HepG2 (cell line): Measurements from ENCODE around the gene DNAJC24.

Source experiments
- CBX1 ChIP-seq: IDR thresholded peaks from one replicate; pipeline ENCODE4 v1.6.1; 2016; ENCODE audit warnings: antibody characterized with exemption, low read depth
- KMT2B ChIP-seq: IDR thresholded peaks from 2 replicates; pipeline ENCODE4 v1.6.1; 2016; ENCODE audit warnings: missing genetic modification reagents, missing compliant biosample characterization
- ZBTB33 ChIP-seq: sonication (generic); formaldehyde crosslinking; IDR thresholded peaks from 2 replicates; pipeline ENCODE4 v1.4.0; 2020; ENCODE audit warnings: missing genetic modification reagents
- ZNF639 ChIP-seq: conservative IDR thresholded peaks from 2 replicates; pipeline ENCODE4 v1.6.1; 2018; ENCODE audit warnings: missing genetic modification reagents
- ZNF687 ChIP-seq: sonication (generic); formaldehyde crosslinking; IDR thresholded peaks from 2 replicates; pipeline ENCODE4 v1.5.1; 2020; ENCODE audit warnings: mild to moderate bottlenecking, missing genetic modification reagents, moderate library complexity

- TF ChIP-seq ZNF687 (CRISPR knock-in tag) (no peak), ZNF639 (CRISPR knock-in tag) (no peak), ZBTB33 (CRISPR knock-in tag) (no peak), KMT2B (CRISPR knock-in tag) (no peak), CBX1 (no peak)
Measured at GRCh38 chr11:31442086-31442485, 72.4 kb downstream of the DNAJC24 start.
